Measurements from ENCODE around the gene TALDO1.

TALDO1 gene

DNA sequence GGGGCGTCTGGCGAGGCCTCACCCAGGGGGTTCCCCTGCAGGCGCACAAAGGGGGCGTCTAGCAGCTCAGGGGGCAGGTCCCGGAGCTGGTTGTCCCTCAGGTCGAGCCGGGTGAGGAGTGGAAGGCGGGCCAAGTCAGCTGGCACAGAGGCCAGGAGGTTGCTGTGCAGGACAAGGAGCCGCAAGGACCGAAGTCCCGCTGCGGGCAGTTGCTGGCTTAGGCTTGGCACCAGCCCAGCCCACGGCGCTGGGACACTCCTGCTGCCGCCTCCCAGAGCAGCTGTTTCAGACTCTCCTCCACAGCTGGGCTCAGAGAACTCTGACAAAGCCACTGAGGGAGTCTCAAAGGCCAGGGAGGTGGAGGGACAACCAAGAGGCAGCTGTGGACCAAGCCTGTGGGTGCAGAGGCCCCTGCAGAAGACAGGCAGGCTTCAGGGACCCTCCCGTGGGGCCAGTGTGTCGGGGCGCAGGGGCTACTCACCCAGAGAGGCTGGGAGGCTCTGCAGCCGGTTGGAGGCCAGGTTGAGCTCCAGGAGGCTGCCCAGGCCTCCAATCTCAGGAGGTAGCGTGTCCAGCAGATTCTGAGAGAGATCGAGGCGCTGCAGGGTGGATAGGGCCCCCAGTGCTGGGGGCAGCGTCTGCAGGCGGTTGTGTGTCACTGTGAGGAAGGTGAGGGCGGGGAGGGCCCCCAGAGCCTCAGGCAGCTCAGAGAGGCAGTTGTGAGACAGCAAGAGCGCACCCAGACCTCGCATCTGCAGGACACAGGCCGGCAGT, 55.6 kb downstream of the TALDO1 start:
- peak overlapping the region; percentile 69; the same call in 1 of the 2 replicates for H3K4me3 ChIP-seq (ENCODE audit: low read depth, low read length)
- TF ChIP-seq, protein P1, sequence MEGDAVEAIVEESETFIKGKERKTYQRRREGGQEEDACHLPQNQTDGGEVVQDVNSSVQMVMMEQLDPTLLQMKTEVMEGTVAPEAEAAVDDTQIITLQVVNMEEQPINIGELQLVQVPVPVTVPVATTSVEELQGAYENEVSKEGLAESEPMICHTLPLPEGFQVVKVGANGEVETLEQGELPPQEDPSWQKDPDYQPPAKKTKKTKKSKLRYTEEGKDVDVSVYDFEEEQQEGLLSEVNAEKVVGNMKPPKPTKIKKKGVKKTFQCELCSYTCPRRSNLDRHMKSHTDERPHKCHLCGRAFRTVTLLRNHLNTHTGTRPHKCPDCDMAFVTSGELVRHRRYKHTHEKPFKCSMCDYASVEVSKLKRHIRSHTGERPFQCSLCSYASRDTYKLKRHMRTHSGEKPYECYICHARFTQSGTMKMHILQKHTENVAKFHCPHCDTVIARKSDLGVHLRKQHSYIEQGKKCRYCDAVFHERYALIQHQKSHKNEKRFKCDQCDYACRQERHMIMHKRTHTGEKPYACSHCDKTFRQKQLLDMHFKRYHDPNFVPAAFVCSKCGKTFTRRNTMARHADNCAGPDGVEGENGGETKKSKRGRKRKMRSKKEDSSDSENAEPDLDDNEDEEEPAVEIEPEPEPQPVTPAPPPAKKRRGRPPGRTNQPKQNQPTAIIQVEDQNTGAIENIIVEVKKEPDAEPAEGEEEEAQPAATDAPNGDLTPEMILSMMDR (IDR thresholded peaks at IDR 0.05; ENCODE audit: insufficient read depth, low read depth, low read length, missing control alignments): no peak
- no peak for DNase-seq (ENCODE audit: low read depth)

DNA sequence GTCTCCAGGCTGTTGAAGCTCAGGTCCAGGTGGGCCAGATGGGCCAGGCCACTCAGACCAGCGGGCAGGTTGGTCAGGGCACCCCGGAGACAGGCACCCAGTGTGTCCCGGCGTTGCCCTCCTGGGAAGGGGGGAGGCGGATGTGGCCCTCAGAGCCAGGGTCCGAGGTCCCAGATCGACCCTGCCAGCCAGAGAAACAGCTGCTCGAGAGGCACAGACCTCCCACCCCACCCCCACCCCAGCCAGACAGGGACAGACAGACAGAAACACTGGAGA, 56.1 kb downstream of the TALDO1 start:
- TF ChIP-seq, protein P1 (IDR thresholded peaks at IDR 0.05; ENCODE audit: insufficient read depth, low read depth, low read length, missing control alignments): no peak
- peak overlapping the region; percentile 69 for H3K4me3 ChIP-seq (ENCODE audit: low read depth, low read length)
- DNase-seq (ENCODE audit: low read depth): no peak

DNA sequence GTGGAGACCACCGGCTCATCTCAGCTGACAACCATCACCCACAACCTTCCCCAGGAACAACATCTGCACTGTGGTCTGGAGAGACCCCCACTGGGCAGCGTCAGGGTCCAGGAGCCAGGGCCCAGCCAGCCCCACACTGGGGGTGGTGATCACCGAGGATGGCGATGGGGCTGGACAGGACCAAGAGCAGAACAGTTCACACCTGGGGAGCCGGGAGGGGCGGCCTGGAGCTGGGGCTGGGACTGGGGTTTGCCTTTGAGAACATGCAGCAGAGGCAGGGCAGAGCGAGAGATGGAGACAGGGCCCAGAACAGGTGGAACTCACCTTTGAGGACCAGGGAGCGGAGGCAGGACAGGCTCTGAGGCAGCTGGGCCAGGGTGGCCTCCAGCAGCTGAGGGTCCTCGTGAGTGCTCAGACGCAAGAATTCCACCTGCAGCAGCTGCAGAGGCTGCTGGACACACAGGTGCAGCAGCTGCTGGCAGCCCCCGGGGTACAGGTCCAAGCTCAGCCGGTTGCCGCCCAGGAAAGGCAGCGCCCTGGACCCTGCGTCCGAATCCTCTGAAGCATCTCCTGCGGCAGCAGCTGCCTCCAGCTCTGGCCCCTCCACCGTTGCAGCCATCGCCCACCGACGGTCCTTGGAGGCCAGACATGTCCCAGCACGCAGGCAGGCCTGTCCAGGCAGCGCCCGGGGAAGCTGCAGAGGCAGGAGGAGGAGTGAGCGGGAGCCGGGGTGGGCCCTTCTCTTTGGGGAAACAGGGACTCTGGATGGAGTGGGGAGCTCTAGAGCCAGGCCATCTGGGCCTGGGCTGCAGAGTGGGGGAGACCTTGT, 56.7 kb downstream of the TALDO1 start:
- DNase-seq (ENCODE audit: low read depth): no peak
- TF ChIP-seq, protein P1 (IDR thresholded peaks at IDR 0.05; ENCODE audit: insufficient read depth, low read depth, low read length, missing control alignments): no peak
- peak overlapping the region; percentile 69 for H3K4me3 ChIP-seq (ENCODE audit: low read depth, low read length)

DNA sequence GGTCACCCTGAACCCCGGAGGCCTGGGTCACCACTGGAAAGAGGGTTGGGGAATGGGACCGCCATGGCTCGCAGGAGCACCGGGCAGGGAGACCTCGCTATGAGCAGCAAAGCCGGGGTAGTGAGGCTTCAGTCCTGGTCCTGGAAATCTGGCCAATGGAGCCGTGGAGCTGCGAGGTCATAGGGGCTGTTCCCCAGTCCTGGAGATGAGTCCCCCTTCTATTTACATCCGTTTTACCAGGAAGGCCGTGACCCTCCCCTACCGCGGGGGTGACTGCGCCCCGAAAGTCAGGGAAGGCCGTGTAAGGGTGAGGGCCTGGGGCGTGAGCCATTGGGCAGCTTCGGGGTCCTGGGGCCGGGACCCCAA, 57.3 kb downstream of the TALDO1 start:
- DNase-seq (ENCODE audit: low read depth): no peak
- peak overlapping the region; percentile 69 for H3K4me3 ChIP-seq (ENCODE audit: low read depth, low read length)
- TF ChIP-seq, protein P1 (IDR thresholded peaks at IDR 0.05; ENCODE audit: insufficient read depth, low read depth, low read length, missing control alignments): no peak

DNA sequence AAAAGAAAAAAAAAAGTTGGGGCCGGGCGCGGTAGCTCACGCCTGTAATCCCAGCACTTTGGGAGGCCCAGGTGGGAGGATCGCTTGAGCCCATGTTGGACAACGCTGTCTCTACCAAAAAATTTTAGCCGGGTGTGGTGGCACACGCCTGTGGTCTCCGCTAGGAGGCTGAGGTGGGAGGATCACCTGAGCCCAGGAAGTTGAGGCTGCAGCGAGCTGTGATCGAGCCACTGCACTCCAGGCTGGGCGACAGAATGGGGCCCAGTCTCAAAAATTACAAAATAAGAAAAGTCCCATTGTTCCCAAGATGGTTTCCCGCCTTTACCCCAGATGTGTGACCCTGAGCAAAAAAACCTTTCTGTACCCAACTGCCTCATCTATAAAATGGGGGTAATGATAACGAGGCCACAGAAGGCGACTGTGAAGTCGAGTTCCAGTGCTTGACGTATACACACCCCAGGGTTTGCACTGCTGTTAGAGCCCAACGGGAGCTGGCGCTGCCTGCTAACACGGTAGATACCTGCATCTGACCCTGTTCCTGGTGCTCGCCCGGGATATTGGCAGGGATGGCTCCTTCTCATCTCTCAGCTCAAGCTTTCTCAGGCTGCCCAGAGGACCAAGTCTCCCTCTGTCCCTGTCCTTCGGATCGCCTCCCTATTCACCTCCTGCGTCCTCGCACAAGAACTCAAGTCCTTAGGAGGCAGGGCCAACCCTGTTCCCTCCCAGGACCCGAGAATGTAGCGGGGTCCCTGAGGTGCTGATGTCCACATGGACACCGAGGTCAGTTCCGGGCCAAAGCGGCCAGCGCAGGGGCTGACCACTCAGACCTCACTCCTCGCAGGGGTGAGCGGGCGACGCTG, 61.4 kb downstream of the TALDO1 start:
- H3K4me3 ChIP-seq (ENCODE audit: low read depth, low read length): peak overlapping the region; percentile 72
- peak; percentile 70 for DNase-seq (ENCODE audit: low read depth)
- TF ChIP-seq, protein P1 (IDR thresholded peaks at IDR 0.05; ENCODE audit: insufficient read depth, low read depth, low read length, missing control alignments): peak; percentile 33

DNA sequence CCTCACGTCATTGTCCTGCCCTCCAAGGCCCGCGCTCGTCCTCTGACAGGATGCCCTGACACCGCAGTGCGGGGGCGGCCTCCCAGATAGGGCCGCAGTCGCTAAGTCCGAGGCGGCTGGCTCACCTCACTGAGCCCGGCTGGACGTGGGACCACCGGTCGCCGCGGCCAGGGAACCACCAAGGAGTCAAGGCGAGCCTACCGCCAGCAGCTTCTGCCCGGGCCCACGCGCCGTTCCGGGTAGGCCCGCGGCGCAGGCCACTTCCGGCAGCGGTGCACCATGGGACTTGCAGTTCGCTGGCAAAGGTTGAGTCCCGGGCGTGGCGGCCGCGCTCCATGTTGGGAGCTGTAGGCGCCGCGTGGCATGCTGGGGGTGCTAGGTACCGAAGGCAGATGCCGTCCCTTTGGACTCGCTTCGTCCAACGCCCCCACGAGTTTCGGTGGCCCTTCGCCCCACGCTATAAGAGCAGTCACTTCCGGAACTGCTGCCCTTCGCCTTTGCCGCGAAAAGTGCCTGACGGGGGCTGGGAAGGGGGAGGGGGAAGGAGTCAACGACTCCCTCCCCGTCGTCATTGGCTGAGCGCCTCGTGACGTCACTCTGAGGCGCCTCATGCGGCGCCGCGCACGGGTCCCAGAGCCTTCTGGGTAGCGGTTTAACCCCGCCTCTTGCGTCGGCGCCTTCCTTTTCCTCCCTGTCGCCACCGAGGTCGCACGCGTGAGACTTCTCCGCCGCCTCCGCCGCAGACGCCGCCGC, 62.2 kb downstream of the TALDO1 start, which contains the start of gene RPLP2:
TSS of gene RPLP2 (plus strand) at position 681 of the 753 bp plus-strand sequence. CDS start 268 bp downstream, outside the sequence.
- peak within 1 kb of the TSS; percentile 72 for H3K4me3 ChIP-seq (ENCODE audit: low read depth, low read length)
- TF ChIP-seq, protein P1 (IDR thresholded peaks at IDR 0.05; ENCODE audit: insufficient read depth, low read depth, low read length, missing control alignments): no peak
- DNase-seq (ENCODE audit: low read depth): peak; percentile 98

All from GM12865 (cell line).